HCT116 (cell line): ENCODE measurements around the gene BSND. TPM values are rescaled to one million over a fixed set of nuclear protein-coding genes. Genes with fewer than 3 reads are reported as not detected.

Source experiments
- ATAC-seq: fragments of 200-7000 bp; cut with Tn5 transposase; 2 replicates; pipeline ENCODE4 v1.9.1; 2020; ENCODE audit warnings: mild to moderate bottlenecking, moderate library complexity
- BruUV-seq: library from RNA; stranded (reverse); fragments of 400-500 nt; replicated peaks from 2 replicates; lab custom pipeline; 2021; lab: Mats Ljungman, UMichigan
- CTCF ChIA-PET: fragments of 300-600 bp; sonication (Branson Sonifier 250); formaldehyde crosslinking; loops from one replicate; lab custom pipeline; 2021; ENCODE audit warnings: antibody characterized with exemption; lab: Charles Lee
- POLR2A ChIA-PET: fragments of 300-600, 350-600 bp; sonication (Branson Sonifier 250); formaldehyde crosslinking; loops from one replicate; lab custom pipeline; 2021; ENCODE audit warnings: antibody characterized with exemption; lab: Charles Lee
- RAD21 ChIA-PET, 2 experiments: fragments of 300-600 bp; sonication (Branson Sonifier 250); formaldehyde crosslinking; loops; one replicate each; lab custom pipeline; 2023; ENCODE audit warnings: low total read pairs in 2 of 2; ENCODE audit not compliant: uncharacterized antibody in 2 of 2, unreplicated experiment in 2 of 2, low non-redundant PET in 1 of 2; lab: Charles Lee
- DNase-seq: peaks from one replicate; pipeline ENCODE4 v3.0.0-alpha.2; 2010; ENCODE audit warnings: low read depth, low spot score
- H2AFZ ChIP-seq: fragments of 200-600 bp; shearing (Covaris generic), sonication (generic); 2 replicates; pipeline ENCODE4 v1.6.1; 2017; ENCODE audit warnings: low read depth, mixed run types, mixed read lengths, antibody characterized with exemption, low read length; ENCODE audit not compliant: poor library complexity, severe bottlenecking
- H3K27ac ChIP-seq: 2 replicates; pipeline ENCODE4 v1.5.1; 2012; ENCODE audit warnings: low read depth, low read length
- H3K27me3 ChIP-seq: fragments of 200-600 bp; sonication (generic); 2 replicates; pipeline ENCODE4 v1.6.1; 2016; ENCODE audit warnings: mixed run types, low read length, mixed read lengths; ENCODE audit not compliant: insufficient read depth
- H3K36me3 ChIP-seq, 2 experiments: fragments of 200-500 bp in 1 of 2; fragments of 200-600 bp in 1 of 2; sonication (Bioruptor generic) in 1 of 2; sonication (generic) in 1 of 2; 2 replicates each; pipeline versions ENCODE4 v1.5.1 to v1.6.1; 2014 to 2016; ENCODE audit warnings: low read length in 2 of 2, inconsistent platforms in 1 of 2, mixed read lengths in 1 of 2, mixed run types in 1 of 2; ENCODE audit not compliant: insufficient read depth in 2 of 2, control insufficient read depth in 1 of 2
- H3K4me1 ChIP-seq, 2 experiments: fragments of 200-600 bp in 1 of 2; sonication (generic) in 1 of 2; 2 replicates each; pipeline versions ENCODE4 v1.5.1 to v1.6.1; 2012 to 2017; ENCODE audit warnings: low read length in 2 of 2, inconsistent platforms in 1 of 2, mild to moderate bottlenecking in 1 of 2, mixed read lengths in 1 of 2, mixed run types in 1 of 2, moderate library complexity in 1 of 2; ENCODE audit not compliant: insufficient read depth in 2 of 2, control insufficient read depth in 1 of 2
- H3K4me2 ChIP-seq: fragments of 200-600 bp; sonication (generic); 2 replicates; pipeline ENCODE4 v1.6.1; 2017; ENCODE audit warnings: mixed run types, low read length, mixed read lengths
- H3K4me3 ChIP-seq, 2 experiments: fragments of 200-600 bp in 1 of 2; sonication (generic) in 1 of 2; replicated peaks in 1 of 2; 2 replicates each; pipeline ENCODE4 v1.5.1; 2011 to 2016; ENCODE audit warnings: low read length in 2 of 2, control low read depth in 1 of 2, low read depth in 1 of 2, mild to moderate bottlenecking in 1 of 2, mixed read lengths in 1 of 2, mixed run types in 1 of 2
- H3K79me2 ChIP-seq: fragments of 200-600 bp; sonication (generic); 2 replicates; pipeline ENCODE4 v1.6.1; 2017; ENCODE audit warnings: mild to moderate bottlenecking, mixed run types, low read length, moderate library complexity, mixed read lengths; ENCODE audit not compliant: insufficient read depth
- H3K9ac ChIP-seq: fragments of 200-600 bp; sonication (generic); 2 replicates; pipeline ENCODE4 v1.6.1; 2016; ENCODE audit warnings: low read length, mixed read lengths
- H3K9me2 ChIP-seq: fragments of 200-600 bp; sonication (generic), shearing (Covaris generic); 2 replicates; pipeline ENCODE4 v1.6.1; 2017; ENCODE audit warnings: mixed run types, mild to moderate bottlenecking, moderate library complexity; ENCODE audit not compliant: insufficient read depth
- H3K9me3 ChIP-seq, 2 experiments: fragments of 200-500 bp in 1 of 2; fragments of 200-600 bp in 1 of 2; sonication (Bioruptor generic) in 1 of 2; sonication (generic) in 1 of 2; 2 replicates each; pipeline ENCODE4 v1.6.1; 2014 to 2017; ENCODE audit warnings: low read length in 2 of 2, mixed read lengths in 2 of 2, inconsistent platforms in 1 of 2, low read depth in 1 of 2, mild to moderate bottlenecking in 1 of 2, mixed run types in 1 of 2, moderate library complexity in 1 of 2; ENCODE audit not compliant: control insufficient read depth in 1 of 2, insufficient read depth in 1 of 2
- H4K20me1 ChIP-seq: fragments of 200-600 bp; sonication (generic), shearing (Covaris generic); 2 replicates; pipeline ENCODE4 v1.6.1; 2017; ENCODE audit warnings: mixed run types, mild to moderate bottlenecking, moderate library complexity; ENCODE audit not compliant: insufficient read depth
- CBX3 ChIP-seq: IDR thresholded peaks from 2 replicates; pipeline ENCODE4 v1.6.1; 2012; ENCODE audit warnings: low read depth
- CEBPB ChIP-seq: IDR thresholded peaks from 2 replicates; pipeline ENCODE4 v1.6.1; 2012; ENCODE audit warnings: low read depth
- EGR1 ChIP-seq: IDR thresholded peaks from 2 replicates; pipeline ENCODE4 v1.6.1; 2012; ENCODE audit warnings: low read depth
- EZH2 ChIP-seq: fragments of 200-600 bp; sonication (generic); IDR thresholded peaks from 2 replicates; pipeline ENCODE4 v1.6.1; 2017; ENCODE audit warnings: antibody characterized with exemption, mixed run types
- FOSL1 ChIP-seq: IDR thresholded peaks from 2 replicates; pipeline ENCODE4 v1.6.1; 2012; ENCODE audit warnings: low read depth
- POLR2AphosphoS5 ChIP-seq: IDR thresholded peaks from 2 replicates; pipeline ENCODE4 v1.6.1; 2011; ENCODE audit warnings: mild to moderate bottlenecking, low read depth, low read length, moderate library complexity
- RAD21 ChIP-seq: IDR thresholded peaks from 2 replicates; pipeline ENCODE4 v1.6.1; 2012; ENCODE audit warnings: low read depth, mild to moderate bottlenecking
- SIN3A ChIP-seq: IDR thresholded peaks from 2 replicates; pipeline ENCODE4 v1.6.1; 2012; ENCODE audit warnings: low read depth
- TCF7L2 ChIP-seq: IDR thresholded peaks from 2 replicates; pipeline ENCODE4 v1.7.0; 2011; ENCODE audit warnings: borderline replicate concordance, inconsistent platforms; ENCODE audit not compliant: insufficient read depth, insufficient read length; ENCODE audit errors: extremely low read depth
- ZNF274 ChIP-seq: fragments of 200-500 bp; sonication (Bioruptor generic); IDR thresholded peaks from 2 replicates; pipeline ENCODE4 v1.6.1; 2014; ENCODE audit warnings: mild to moderate bottlenecking, low read depth, low read length, inconsistent platforms
- intact Hi-C: fragments of 100-400 bp; cut with micrococcal nuclease; formaldehyde crosslinking; loops from 2 replicates; pipeline ENCODE4 v1.10.0; 2022
- total RNA-seq: library from RNA; stranded (reverse); gene quantifications from one replicate; pipeline ENCODE4 v1.2.1, GENCODE V29; 2021; ENCODE audit not compliant: unreplicated experiment
- TF ChIP-seq, protein P1 (sequence below): IDR thresholded peaks from 2 replicates; pipeline ENCODE4 v1.6.1; 2012
- TF ChIP-seq, protein P2 (sequence below): IDR thresholded peaks from 2 replicates; pipeline ENCODE4 v1.6.1; 2011; ENCODE audit warnings: mild to moderate bottlenecking, low read length, moderate library complexity; ENCODE audit not compliant: insufficient replicate concordance; ENCODE audit errors: extremely low read depth
- TF ChIP-seq, protein P3 (sequence below): IDR thresholded peaks from 2 replicates; pipeline ENCODE4 v1.6.1; 2012; ENCODE audit warnings: low read depth
- TF ChIP-seq, protein P4 (sequence below), 3 experiments: fragments of 200-600 bp in 1 of 3; sonication (generic) in 1 of 3; IDR thresholded peaks in 2 of 3; conservative IDR thresholded peaks in 1 of 3; 2 replicates each; pipeline ENCODE4 v1.5.1; 2012 to 2017; ENCODE audit warnings: low read depth in 2 of 3, low read length in 2 of 3, antibody characterized with exemption in 1 of 3, borderline replicate concordance in 1 of 3, control low read depth in 1 of 3, mild to moderate bottlenecking in 1 of 3, mixed read lengths in 1 of 3, mixed run types in 1 of 3, moderate library complexity in 1 of 3; ENCODE audit not compliant: insufficient read depth in 1 of 3

Gene BSND
- total RNA-seq, 1 experiment from 2014 or later: not detected

DNA sequence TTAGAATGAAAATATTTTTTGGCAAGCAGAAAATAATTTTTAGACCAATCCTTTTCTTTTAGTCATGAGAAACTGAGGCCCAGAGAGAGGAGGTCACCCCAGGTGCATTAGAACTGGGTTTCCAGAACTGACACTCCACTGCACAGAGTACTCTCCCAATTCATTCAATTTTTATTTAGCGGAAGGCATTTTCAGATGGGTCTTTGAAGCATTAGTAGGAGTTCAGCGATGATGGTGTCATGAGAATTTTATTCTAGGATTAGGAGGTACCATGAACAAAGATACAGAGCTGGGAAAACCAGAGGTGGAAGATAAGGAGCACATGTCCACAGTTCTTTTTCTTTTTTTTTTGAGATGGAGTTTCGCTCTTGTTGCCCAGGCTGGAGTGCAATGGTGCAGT lies 42.9 kb downstream of the BSND start (continued):
- TF ChIP-seq POLR2AphosphoS5 (no peak), CEBPB (no peak), TCF7L2 (no peak), ZNF274 (no peak)
- TF ChIP-seq, protein P1, sequence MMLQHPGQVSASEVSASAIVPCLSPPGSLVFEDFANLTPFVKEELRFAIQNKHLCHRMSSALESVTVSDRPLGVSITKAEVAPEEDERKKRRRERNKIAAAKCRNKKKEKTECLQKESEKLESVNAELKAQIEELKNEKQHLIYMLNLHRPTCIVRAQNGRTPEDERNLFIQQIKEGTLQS: no peak
- TF ChIP-seq, protein P2, sequence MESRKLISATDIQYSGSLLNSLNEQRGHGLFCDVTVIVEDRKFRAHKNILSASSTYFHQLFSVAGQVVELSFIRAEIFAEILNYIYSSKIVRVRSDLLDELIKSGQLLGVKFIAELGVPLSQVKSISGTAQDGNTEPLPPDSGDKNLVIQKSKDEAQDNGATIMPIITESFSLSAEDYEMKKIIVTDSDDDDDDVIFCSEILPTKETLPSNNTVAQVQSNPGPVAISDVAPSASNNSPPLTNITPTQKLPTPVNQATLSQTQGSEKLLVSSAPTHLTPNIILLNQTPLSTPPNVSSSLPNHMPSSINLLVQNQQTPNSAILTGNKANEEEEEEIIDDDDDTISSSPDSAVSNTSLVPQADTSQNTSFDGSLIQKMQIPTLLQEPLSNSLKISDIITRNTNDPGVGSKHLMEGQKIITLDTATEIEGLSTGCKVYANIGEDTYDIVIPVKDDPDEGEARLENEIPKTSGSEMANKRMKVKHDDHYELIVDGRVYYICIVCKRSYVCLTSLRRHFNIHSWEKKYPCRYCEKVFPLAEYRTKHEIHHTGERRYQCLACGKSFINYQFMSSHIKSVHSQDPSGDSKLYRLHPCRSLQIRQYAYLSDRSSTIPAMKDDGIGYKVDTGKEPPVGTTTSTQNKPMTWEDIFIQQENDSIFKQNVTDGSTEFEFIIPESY: no peak

DNA sequence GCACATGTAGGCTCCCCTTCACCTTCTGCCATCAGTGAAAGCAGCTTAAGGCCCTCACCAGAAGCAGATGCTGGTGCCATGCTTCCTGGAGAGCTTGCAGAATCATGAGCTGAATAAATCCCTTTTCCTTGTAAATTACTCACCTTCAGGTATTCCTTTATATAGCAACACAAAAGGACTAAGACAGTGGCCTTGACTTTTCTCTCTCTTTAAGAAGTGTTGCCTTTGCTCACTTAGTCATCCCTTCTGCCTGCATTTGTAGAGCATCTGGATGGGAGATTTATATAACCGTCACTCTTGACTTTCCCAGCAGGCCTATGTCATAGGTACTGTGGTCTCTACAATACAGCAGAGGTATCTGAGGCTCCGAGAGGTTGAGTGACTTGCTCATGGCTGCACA lies 44.3 kb downstream of the BSND start:
- H3K27me3 ChIP-seq: no peaks in the 10 kb centered on the region
- H3K27ac ChIP-seq: no peak overlapping the region
- H3K9me2 ChIP-seq: no peaks in the 10 kb centered on the region
- no peaks in the 10 kb centered on the region for H3K9me3 ChIP-seq
- peaks cover 10 to 33% of the 10 kb centered on the region in 2 experiments; a peak in 3 of 4 replicates for H3K4me1 ChIP-seq
- intact Hi-C loops: no loop called here
- H3K4me3 ChIP-seq: no peak overlapping the region
- BruUV-seq: no TSS peak
- ATAC-seq (no peak), DNase-seq (no peak)
- no peak overlapping the region for H3K4me2 ChIP-seq
- 0 out of 4 replicates have a peak, but pooled peaks cover 0 to 6% of the 10 kb centered on the region in 2 experiments for H3K36me3 ChIP-seq
- H4K20me1 ChIP-seq: no peaks in the 10 kb centered on the region
- H2AFZ ChIP-seq: no peak overlapping the region
- ChIA-PET RAD21 (no interaction called here), CTCF (interaction anchor here (1.1 kb wide), 1 partner anchor 21 kb away, joined by 6 read pairs; no protein-coding TSS in a partner anchor), POLR2A (no interaction called here)
- H3K9ac ChIP-seq: no peak overlapping the region
- H3K79me2 ChIP-seq: peaks cover 6% of the 10 kb centered on the region; the same call in 1 of the 2 replicates
- TF ChIP-seq, protein P3, sequence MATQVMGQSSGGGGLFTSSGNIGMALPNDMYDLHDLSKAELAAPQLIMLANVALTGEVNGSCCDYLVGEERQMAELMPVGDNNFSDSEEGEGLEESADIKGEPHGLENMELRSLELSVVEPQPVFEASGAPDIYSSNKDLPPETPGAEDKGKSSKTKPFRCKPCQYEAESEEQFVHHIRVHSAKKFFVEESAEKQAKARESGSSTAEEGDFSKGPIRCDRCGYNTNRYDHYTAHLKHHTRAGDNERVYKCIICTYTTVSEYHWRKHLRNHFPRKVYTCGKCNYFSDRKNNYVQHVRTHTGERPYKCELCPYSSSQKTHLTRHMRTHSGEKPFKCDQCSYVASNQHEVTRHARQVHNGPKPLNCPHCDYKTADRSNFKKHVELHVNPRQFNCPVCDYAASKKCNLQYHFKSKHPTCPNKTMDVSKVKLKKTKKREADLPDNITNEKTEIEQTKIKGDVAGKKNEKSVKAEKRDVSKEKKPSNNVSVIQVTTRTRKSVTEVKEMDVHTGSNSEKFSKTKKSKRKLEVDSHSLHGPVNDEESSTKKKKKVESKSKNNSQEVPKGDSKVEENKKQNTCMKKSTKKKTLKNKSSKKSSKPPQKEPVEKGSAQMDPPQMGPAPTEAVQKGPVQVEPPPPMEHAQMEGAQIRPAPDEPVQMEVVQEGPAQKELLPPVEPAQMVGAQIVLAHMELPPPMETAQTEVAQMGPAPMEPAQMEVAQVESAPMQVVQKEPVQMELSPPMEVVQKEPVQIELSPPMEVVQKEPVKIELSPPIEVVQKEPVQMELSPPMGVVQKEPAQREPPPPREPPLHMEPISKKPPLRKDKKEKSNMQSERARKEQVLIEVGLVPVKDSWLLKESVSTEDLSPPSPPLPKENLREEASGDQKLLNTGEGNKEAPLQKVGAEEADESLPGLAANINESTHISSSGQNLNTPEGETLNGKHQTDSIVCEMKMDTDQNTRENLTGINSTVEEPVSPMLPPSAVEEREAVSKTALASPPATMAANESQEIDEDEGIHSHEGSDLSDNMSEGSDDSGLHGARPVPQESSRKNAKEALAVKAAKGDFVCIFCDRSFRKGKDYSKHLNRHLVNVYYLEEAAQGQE: no peak
- TF ChIP-seq RAD21 (no peak), ZNF274 (no peak), FOSL1 (no peak), CBX3 (no peak), SIN3A (no peak), EGR1 (no peak), EZH2 (no peak)
- TF ChIP-seq, protein P4, sequence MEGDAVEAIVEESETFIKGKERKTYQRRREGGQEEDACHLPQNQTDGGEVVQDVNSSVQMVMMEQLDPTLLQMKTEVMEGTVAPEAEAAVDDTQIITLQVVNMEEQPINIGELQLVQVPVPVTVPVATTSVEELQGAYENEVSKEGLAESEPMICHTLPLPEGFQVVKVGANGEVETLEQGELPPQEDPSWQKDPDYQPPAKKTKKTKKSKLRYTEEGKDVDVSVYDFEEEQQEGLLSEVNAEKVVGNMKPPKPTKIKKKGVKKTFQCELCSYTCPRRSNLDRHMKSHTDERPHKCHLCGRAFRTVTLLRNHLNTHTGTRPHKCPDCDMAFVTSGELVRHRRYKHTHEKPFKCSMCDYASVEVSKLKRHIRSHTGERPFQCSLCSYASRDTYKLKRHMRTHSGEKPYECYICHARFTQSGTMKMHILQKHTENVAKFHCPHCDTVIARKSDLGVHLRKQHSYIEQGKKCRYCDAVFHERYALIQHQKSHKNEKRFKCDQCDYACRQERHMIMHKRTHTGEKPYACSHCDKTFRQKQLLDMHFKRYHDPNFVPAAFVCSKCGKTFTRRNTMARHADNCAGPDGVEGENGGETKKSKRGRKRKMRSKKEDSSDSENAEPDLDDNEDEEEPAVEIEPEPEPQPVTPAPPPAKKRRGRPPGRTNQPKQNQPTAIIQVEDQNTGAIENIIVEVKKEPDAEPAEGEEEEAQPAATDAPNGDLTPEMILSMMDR (IDR thresholded peaks at IDR 0.05 in 2 of 3, conservative IDR thresholded peaks at IDR 0.05 in 1 of 3; ENCODE audit: borderline replicate concordance in 1 of 3, insufficient read depth in 1 of 3, low read depth in 2 of 3, low read length in 2 of 3): no peak
- TF ChIP-seq, protein P2: no peak
